HG02981 (cell line): ENCODE results near the gene DCP1B.

Experiments
- ATAC-seq: cut with Tn5 transposase; IDR thresholded peaks from one replicate; pipeline ENCODE4 v1.9.1; 2021; ENCODE audit warnings: mild to moderate bottlenecking, moderate library complexity; ENCODE audit not compliant: unreplicated experiment

Gene DCP1B

GRCh38 chr12:1920971-1921370 is 83.3 kb downstream of the DCP1B start:
- no peak for ATAC-seq

- ATAC-seq = no peak
Observed at GRCh38 chr12:1920436-1920835, 83.8 kb downstream of the DCP1B start.

GRCh38 chr12:1919763-1920162 is 84.5 kb downstream of the DCP1B start:
- ATAC-seq = no peak

- ATAC-seq = no peak
Observed at GRCh38 chr12:1919284-1919683, 85.0 kb downstream of the DCP1B start.

GRCh38 chr12:1918884-1919236 is 85.4 kb downstream of the DCP1B start:
- no peak for ATAC-seq

GRCh38 chr12:1918081-1918883 is 86.0 kb downstream of the DCP1B start, which contains the start of gene CACNA2D4:
Gene CACNA2D4, minus strand, starts transcription at chr12:1918652. Its CDS starts 179 bp downstream, at chr12:1918473.
- ATAC-seq = no peak

- no peak for ATAC-seq
Observed at GRCh38 chr12:1917172-1918070, 86.8 kb downstream of the DCP1B start.

- no peak for ATAC-seq
Observed at GRCh38 chr12:1916371-1917171, 87.7 kb downstream of the DCP1B start.

- no peak for ATAC-seq
Observed at GRCh38 chr12:1915082-1915968, 88.9 kb downstream of the DCP1B start.

- no peak for ATAC-seq
Observed at GRCh38 chr12:1914114-1914911, 89.9 kb downstream of the DCP1B start.

GRCh38 chr12:1913377-1914113 is 90.7 kb downstream of the DCP1B start:
- ATAC-seq = no peak

GRCh38 chr12:1912580-1913376 is 91.5 kb downstream of the DCP1B start:
- no peak for ATAC-seq

GRCh38 chr12:1911598-1912575 is 92.4 kb downstream of the DCP1B start:
- no peak for ATAC-seq

GRCh38 chr12:1910468-1910867 is 93.8 kb downstream of the DCP1B start:
- no peak for ATAC-seq

GRCh38 chr12:1908758-1909157 is 95.5 kb downstream of the DCP1B start:
- ATAC-seq = no peak
